Measurements from ENCODE around the gene GALNT9.
"Not testable (repeated sequence)": the region's sequence is repeated elsewhere in the genome, so short reads cannot be mapped to it uniquely, and the experiment has no call there.

Gene GALNT9

GRCh38 chr12:132358241-132359225 lies 29.1 kb upstream of the GALNT9 start:
- not testable (repeated sequence) for DNase-seq (ENCODE audit: low spot score)

- DNase-seq (ENCODE audit: low spot score) = no peak
Measured at GRCh38 chr12:132357623-132358186, 28.3 kb upstream of the GALNT9 start.

- no peak for DNase-seq (ENCODE audit: low spot score)
Measured at GRCh38 chr12:132356691-132357622, 27.6 kb upstream of the GALNT9 start.

GRCh38 chr12:132355742-132356681 lies 26.6 kb upstream of the GALNT9 start:
- DNase-seq (ENCODE audit: low spot score) = no peak

GRCh38 chr12:132354982-132355680 lies 25.7 kb upstream of the GALNT9 start:
- DNase-seq (ENCODE audit: low spot score) = no peak

GRCh38 chr12:132354211-132354981 lies 25.0 kb upstream of the GALNT9 start:
- DNase-seq (ENCODE audit: low spot score) = no peak

- DNase-seq (ENCODE audit: low spot score) = no peak
Measured at GRCh38 chr12:132353811-132354210, 24.4 kb upstream of the GALNT9 start.

- DNase-seq (ENCODE audit: low spot score) = no peak
Measured at GRCh38 chr12:132352896-132353800, 23.8 kb upstream of the GALNT9 start.

GRCh38 chr12:132351751-132352495 lies 22.5 kb upstream of the GALNT9 start:
- DNase-seq (ENCODE audit: low spot score) = no peak

GRCh38 chr12:132349501-132350131 lies 20.2 kb upstream of the GALNT9 start:
- DNase-seq (ENCODE audit: low spot score) = no peak

- no peak for DNase-seq (ENCODE audit: low spot score)
Measured at GRCh38 chr12:132348176-132348575, 18.8 kb upstream of the GALNT9 start.

- no peak for DNase-seq (ENCODE audit: low spot score)
Measured at GRCh38 chr12:132347176-132347855, 17.9 kb upstream of the GALNT9 start.

GRCh38 chr12:132346471-132347175 lies 17.2 kb upstream of the GALNT9 start:
- DNase-seq (ENCODE audit: low spot score) = no peak

- no peak for DNase-seq (ENCODE audit: low spot score)
Measured at GRCh38 chr12:132345561-132346200, 16.3 kb upstream of the GALNT9 start.

- no peak for DNase-seq (ENCODE audit: low spot score)
Measured at GRCh38 chr12:132345126-132345525, 15.7 kb upstream of the GALNT9 start.

GRCh38 chr12:132344601-132345000 lies 15.2 kb upstream of the GALNT9 start:
- no peak for DNase-seq (ENCODE audit: low spot score)

Data from HuH-7 (cell line).